Endodermal cell (in vitro differentiated cells): ENCODE measurements around the gene RHD. TPM values are rescaled to one million over a fixed set of nuclear protein-coding genes. Genes with fewer than 3 reads are reported as not detected.
"Not testable (repeated sequence)": the region's sequence is repeated elsewhere in the genome, so short reads cannot be mapped to it uniquely, and the experiment has no call there.

Source experiments
- DNase-seq: peaks from one replicate; pipeline ENCODE4 v3.0.0-alpha.2; 2017
- H3K27ac ChIP-seq: 2 replicates; pipeline ENCODE4 v1.5.1; 2013; ENCODE audit warnings: mild to moderate bottlenecking, low read depth, low read length, moderate library complexity
- H3K27me3 ChIP-seq: 2 replicates; pipeline ENCODE4 v1.6.1; 2013; ENCODE audit warnings: mild to moderate bottlenecking, low read length, moderate library complexity; ENCODE audit not compliant: insufficient read depth, control insufficient read depth, poor library complexity, severe bottlenecking
- H3K36me3 ChIP-seq: 2 replicates; pipeline ENCODE4 v1.7.0; 2013; ENCODE audit warnings: mild to moderate bottlenecking, low read length, moderate library complexity; ENCODE audit not compliant: control insufficient read depth, insufficient read depth
- H3K4me1 ChIP-seq: one replicate; pipeline ENCODE4 v1.7.0; 2013; ENCODE audit warnings: low read length; ENCODE audit not compliant: control insufficient read depth, insufficient read depth
- H3K4me3 ChIP-seq: 2 replicates; pipeline ENCODE4 v1.5.1; 2013; ENCODE audit warnings: mild to moderate bottlenecking, low read length, moderate library complexity
- H3K9ac ChIP-seq: 2 replicates; pipeline ENCODE4 v1.6.1; 2013; ENCODE audit warnings: mild to moderate bottlenecking, low read length, moderate library complexity; ENCODE audit not compliant: poor library complexity, severe bottlenecking; ENCODE audit errors: extremely low read depth
- H3K9me3 ChIP-seq: 2 replicates; pipeline ENCODE4 v1.6.1; 2013; ENCODE audit warnings: mild to moderate bottlenecking, low read length, moderate library complexity; ENCODE audit not compliant: control insufficient read depth
- H3K27ac Mint-ChIP-seq: 2 replicates; pipeline ENCODE4 v1.8.0; 2020; ENCODE audit warnings: mixed read lengths
- H3K27me3 Mint-ChIP-seq: 2 replicates; pipeline ENCODE4 v1.8.0; 2021; ENCODE audit warnings: mild to moderate bottlenecking, mixed read lengths; ENCODE audit not compliant: insufficient read depth
- H3K36me3 Mint-ChIP-seq: 2 replicates; pipeline ENCODE4 v1.8.0; 2020; ENCODE audit warnings: low read depth, mixed read lengths
- H3K4me1 Mint-ChIP-seq: 2 replicates; pipeline ENCODE4 v1.8.0; 2020; ENCODE audit warnings: mixed read lengths
- H3K4me3 Mint-ChIP-seq: 2 replicates; pipeline ENCODE4 v1.8.0; 2020; ENCODE audit warnings: mild to moderate bottlenecking, moderate library complexity, mixed read lengths
- H3K9me3 Mint-ChIP-seq: 2 replicates; pipeline ENCODE4 v1.8.0; 2020; ENCODE audit warnings: mild to moderate bottlenecking, mixed read lengths
- whole genome bisulfite sequencing, 2 experiments: methylation state at CpG; one replicate each; pipeline versions ENCODE4 v1.1.5 to v1.1.7; 2013; ENCODE audit warnings: missing lambda C conversion rate in 2 of 2, mixed read lengths in 1 of 2; ENCODE audit not compliant: insufficient coverage in 1 of 2, insufficient read length in 1 of 2; 5-methylcytosine and 5-hydroxymethylcytosine counted together
- total RNA-seq, 2 donors: library from RNA; stranded (reverse); fragmentation: NEBNext Ultra II Directional in 1 of 2; extraction: Animal tissue kit (Norgen Biotek cat#: 25700) in 1 of 2; gene quantifications; 2 replicates in 1 of 2; 3 replicates in 1 of 2; pipeline ENCODE4 v1.2.1, GENCODE V29; 2021
- TF ChIP-seq, protein P1 (sequence below): fragments of 200-600 bp; sonication (generic); conservative IDR thresholded peaks from 2 replicates; pipeline ENCODE4 v1.5.0; 2021; ENCODE audit warnings: antibody characterized with exemption, mild to moderate bottlenecking

RHD gene
- total RNA-seq, 2 donors from 2014 or later, result not detected

- H3K36me3 ChIP-seq, H3K27ac ChIP-seq, H3K27me3 ChIP-seq, H3K4me1 ChIP-seq, H3K9me3 ChIP-seq, H3K27me3 Mint-ChIP-seq, H3K9ac ChIP-seq, H3K9me3 Mint-ChIP-seq, H3K36me3 Mint-ChIP-seq: not testable (repeated sequence)
- H3K4me3 ChIP-seq, result peak overlapping the region; percentile 100
- 0% methylated on average over 4 to 20 of the region's 29 CpGs for WGBS, 2 experiments
- H3K4me3 Mint-ChIP-seq, result peak overlapping the region; percentile 73
- DNase-seq, result peak; percentile 54
- peaks cover 10% of the 10 kb centered on the region for H3K4me1 Mint-ChIP-seq
- peak overlapping the region; percentile 83 for H3K27ac Mint-ChIP-seq
- TF ChIP-seq, protein P1, sequence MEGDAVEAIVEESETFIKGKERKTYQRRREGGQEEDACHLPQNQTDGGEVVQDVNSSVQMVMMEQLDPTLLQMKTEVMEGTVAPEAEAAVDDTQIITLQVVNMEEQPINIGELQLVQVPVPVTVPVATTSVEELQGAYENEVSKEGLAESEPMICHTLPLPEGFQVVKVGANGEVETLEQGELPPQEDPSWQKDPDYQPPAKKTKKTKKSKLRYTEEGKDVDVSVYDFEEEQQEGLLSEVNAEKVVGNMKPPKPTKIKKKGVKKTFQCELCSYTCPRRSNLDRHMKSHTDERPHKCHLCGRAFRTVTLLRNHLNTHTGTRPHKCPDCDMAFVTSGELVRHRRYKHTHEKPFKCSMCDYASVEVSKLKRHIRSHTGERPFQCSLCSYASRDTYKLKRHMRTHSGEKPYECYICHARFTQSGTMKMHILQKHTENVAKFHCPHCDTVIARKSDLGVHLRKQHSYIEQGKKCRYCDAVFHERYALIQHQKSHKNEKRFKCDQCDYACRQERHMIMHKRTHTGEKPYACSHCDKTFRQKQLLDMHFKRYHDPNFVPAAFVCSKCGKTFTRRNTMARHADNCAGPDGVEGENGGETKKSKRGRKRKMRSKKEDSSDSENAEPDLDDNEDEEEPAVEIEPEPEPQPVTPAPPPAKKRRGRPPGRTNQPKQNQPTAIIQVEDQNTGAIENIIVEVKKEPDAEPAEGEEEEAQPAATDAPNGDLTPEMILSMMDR, result peak; percentile 32
Measured at GRCh38 chr1:25336922-25337354, 64.6 kb downstream of the RHD start.

- not testable (repeated sequence) for H3K27me3 Mint-ChIP-seq, H3K4me1 ChIP-seq, H3K9me3 ChIP-seq, H3K27ac ChIP-seq, H3K9me3 Mint-ChIP-seq, H3K27me3 ChIP-seq
- Histone ChIP-seq H3K36me3 (peaks cover 12% of the 10 kb centered on the region), H3K9ac (peak overlapping the region; percentile 6), H3K4me3 (peak overlapping the region; percentile 100)
- peak; percentile 62 for DNase-seq
- WGBS, 2 experiments, result 0% methylated on average over 4 to 9 of the region's 39 CpGs
- Mint-ChIP-seq H3K4me3 (peak overlapping the region; percentile 80), H3K27ac (peak overlapping the region; percentile 77), H3K36me3 (peaks cover 11% of the 10 kb centered on the region), H3K4me1 (peaks cover 10% of the 10 kb centered on the region)
Measured at GRCh38 chr1:25337483-25338187, 65.3 kb downstream of the RHD start.

DNA sequence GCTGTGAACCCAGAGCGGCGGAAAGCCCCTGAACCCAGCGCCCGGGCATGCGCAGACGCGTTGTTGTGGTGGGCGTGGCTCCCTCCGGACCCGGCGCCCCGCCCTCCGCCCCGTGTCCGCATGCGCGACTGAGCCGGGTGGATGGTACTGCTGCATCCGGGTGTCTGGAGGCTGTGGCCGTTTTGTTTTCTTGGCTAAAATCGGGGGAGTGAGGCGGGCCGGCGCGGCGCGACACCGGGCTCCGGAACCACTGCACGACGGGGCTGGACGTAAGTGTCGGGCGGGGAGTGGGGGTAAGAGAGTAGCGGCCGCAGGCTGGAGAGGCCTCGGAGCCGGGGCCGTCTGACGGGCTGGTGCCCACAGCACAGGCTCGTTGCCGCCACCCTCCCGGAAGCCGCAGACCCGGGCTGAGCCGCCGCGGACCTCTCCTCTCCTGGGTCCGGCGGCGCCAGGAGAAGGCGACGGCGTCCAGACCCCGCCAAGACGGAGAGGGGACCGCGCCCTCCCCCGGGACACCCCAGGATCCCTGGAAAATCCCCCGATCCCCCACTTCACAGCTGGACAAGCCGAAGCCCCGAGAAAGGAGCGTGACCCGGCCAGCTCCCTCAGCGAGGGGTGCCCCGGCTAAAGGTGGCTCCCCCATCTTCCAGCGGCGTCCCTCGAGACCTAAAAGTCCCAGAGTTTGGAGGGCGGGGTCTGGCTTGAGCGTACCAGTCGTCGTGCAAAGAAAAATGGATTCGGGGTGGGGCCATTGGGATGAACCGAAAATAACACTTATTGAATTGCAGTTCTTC lies 66.1 kb downstream of the RHD start, which contains the start of gene TMEM50A:
Gene TMEM50A (plus strand): TSS at position 147 of the 794 bp plus-strand sequence. CDS start 2,153 bp downstream, outside the sequence.
- Mint-ChIP-seq H3K27me3 (no peaks in the 10 kb centered on the region), H3K9me3 (no peaks in the 10 kb centered on the region), H3K36me3 (peaks cover 18% of the 10 kb centered on the region), H3K4me3 (peak within 1 kb of the TSS; percentile 80), H3K4me1 (peaks cover 10% of the 10 kb centered on the region), H3K27ac (peak within 1 kb of the TSS; percentile 93)
- Histone ChIP-seq H3K4me1 (no peaks in the 10 kb centered on the region), H3K27me3 (no peaks in the 10 kb centered on the region), H3K9ac (peak within 1 kb of the TSS; percentile 69), H3K4me3 (peak within 1 kb of the TSS; percentile 100), H3K27ac (peak within 1 kb of the TSS; percentile 90), H3K9me3 (no peaks in the 10 kb centered on the region), H3K36me3 (peaks cover 19% of the 10 kb centered on the region)
- WGBS, 2 experiments, result 0% methylated on average over 26 to 70 of the region's 75 CpGs
- TF ChIP-seq, protein P1, result no peak
- peak; percentile 97 for DNase-seq
